HG03175 (cell line): Measurements from ENCODE around the gene C1orf159.

Experiments used
- ATAC-seq: cut with Tn5 transposase; IDR thresholded peaks from one replicate; pipeline ENCODE4 v1.9.1; 2021; ENCODE audit warnings: mild to moderate bottlenecking, moderate library complexity; ENCODE audit not compliant: unreplicated experiment

C1orf159 gene

GRCh38 chr1:1054971-1055370 lies 60.9 kb downstream of the C1orf159 start:
- ATAC-seq, result no peak

DNA sequence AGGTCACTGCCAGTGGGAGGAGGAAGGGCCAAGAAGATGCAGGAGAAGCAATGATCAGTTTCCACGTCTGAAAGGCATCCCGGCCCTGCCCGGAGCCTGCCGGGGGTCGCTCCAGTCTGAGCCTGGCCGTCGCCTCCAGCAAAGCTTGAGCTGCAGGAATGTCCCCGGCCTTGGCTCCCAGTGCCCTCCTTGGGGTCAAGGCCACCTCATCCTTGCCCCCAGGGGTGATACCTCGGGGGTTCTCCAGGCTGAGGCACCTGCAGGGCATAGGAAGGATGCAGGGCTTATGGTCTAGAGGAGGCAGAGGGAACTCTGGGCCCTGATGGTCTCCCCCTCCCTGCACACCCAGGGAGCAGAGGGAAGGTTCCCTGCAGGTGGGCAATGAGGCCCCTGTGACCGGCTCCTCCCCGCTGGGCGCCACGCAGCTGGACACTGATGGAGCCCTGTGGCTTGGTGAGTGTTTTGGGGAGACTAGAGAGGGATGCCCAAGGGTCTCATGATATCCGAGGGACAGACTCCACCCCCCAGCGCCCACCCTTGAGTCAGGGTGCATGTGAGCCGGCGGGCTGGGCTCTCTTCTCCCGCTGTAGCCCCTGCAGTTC lies 61.7 kb downstream of the C1orf159 start:
- no peak for ATAC-seq

GRCh38 chr1:1053682-1054081 lies 62.2 kb downstream of the C1orf159 start:
- no peak for ATAC-seq

GRCh38 chr1:1053022-1053421 lies 62.9 kb downstream of the C1orf159 start:
- no peak for ATAC-seq

DNA sequence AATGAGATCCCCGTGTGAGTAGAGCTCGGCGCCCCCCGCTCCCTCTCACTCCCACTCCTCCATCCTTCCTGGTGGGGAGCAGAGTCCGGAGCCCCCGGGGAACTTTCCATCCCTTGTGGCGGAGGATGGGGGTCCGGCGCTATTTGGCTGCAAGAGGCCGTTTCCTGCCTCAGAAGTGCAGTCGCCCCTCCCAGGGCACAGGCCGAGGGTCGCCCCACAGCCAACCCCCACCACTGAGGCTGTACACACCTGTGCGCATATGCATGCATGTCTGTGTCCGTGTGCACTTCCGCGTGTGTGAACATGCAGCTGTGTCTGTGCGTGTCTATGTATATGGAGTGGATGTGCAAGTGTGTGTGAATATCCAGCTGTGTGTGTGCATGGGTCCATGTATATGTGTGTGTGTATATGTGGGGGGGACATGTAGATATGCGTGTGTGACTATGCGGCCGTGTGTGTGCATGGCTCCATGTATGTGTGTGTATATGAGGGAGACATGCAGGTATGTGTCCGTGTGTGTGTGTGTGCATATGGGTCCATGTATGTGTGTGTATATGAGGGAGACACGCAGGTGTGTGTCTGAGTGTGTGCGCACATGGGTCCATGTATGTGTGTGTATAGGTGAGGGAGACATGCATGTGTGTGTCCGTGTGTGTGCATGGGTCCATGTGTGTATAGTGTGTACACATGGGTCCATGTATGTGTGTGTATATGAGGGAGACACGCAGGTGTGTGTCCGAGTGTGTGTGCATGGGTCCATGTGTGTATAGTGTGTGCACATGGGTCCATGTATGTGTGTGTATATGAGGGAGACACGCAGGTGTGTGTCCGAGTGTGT lies 63.7 kb downstream of the C1orf159 start:
- no peak for ATAC-seq

DNA sequence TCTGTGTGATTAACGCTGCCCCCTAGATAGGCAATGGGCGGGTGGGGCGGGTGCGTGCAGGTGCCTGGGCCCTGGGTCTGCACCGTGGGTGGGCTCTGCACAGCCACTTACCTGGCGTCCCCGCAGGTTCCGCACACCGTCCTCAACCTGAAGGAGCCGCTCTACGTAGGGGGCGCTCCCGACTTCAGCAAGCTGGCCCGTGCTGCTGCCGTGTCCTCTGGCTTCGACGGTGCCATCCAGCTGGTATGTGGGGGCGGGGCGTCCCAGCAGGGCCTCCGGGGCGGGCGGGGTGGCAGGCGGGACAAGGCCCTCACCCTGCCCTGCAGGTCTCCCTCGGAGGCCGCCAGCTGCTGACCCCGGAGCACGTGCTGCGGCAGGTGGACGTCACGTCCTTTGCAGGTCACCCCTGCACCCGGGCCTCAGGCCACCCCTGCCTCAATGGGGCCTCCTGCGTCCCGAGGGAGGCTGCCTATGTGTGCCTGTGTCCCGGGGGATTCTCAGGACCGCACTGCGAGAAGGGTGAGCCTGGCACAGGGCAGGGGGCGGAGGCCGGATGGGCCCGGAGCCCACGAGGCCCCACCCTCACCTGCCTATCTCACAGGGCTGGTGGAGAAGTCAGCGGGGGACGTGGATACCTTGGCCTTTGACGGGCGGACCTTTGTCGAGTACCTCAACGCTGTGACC lies 64.6 kb downstream of the C1orf159 start:
- no peak for ATAC-seq

DNA sequence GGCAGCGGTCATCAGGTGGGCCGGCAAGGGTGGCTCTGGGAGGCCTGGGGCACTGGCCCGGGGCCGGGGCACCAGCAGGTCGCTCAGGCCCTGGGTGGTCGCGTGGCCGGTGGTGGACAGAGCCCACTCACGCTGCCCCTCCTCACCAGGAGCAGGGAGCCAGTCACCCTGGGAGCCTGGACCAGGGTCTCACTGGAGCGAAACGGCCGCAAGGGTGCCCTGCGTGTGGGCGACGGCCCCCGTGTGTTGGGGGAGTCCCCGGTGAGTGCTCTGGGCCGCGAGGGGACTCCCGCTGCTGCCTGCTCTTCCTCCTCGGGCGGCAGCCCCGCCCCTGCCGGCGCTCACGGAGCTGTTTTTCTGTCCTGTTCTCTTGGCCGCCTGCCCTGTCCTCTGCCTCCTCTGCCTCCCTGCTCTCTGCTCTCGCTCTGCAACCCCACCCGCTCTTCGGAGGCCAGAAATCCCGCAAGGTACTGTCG lies 65.3 kb downstream of the C1orf159 start:
- no peak for ATAC-seq

DNA sequence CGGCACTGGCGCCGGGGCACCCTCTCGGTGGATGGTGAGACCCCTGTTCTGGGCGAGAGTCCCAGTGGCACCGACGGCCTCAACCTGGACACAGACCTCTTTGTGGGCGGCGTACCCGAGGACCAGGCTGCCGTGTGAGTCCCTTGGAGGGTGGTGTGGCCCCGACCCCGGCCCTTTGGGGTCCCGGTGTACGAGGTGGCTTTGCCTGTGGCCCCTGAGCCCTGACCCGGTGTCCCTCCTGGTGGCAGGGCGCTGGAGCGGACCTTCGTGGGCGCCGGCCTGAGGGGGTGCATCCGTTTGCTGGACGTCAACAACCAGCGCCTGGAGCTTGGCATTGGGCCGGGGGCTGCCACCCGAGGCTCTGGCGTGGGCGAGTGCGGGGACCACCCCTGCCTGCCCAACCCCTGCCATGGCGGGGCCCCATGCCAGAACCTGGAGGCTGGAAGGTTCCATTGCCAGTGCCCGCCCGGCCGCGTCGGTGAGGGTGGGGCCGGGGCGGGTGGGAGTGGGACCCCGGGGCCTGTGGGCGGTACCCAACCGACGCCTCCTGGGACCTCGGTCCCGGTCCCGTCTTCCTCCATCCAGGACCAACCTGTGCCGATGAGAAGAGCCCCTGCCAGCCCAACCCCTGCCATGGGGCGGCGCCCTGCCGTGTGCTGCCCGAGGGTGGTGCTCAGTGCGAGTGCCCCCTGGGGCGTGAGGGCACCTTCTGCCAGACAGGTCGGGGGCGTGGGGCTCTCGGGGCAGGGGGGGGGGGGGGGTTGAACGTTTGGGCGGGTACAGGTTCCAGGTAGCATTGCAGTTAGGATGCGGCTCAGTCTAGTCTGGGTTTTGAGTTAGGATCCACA lies 66.3 kb downstream of the C1orf159 start:
- ATAC-seq, result no peak

DNA sequence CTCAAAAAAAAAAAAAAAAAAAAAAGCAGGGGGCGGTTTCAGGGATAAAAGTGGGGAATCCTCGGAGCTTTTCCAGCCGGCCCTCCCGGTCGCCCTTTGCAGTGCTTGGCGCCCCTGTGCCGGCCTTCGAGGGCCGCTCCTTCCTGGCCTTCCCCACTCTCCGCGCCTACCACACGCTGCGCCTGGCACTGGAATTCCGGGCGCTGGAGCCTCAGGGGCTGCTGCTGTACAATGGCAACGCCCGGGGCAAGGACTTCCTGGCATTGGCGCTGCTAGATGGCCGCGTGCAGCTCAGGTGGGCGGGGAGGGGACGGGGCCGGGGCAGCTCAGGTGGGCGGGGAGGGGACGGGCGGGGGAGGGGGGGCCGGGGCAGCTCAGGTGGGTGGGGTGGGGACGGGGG lies 67.1 kb downstream of the C1orf159 start:
- ATAC-seq, result no peak

GRCh38 chr1:1047963-1048362 lies 67.9 kb downstream of the C1orf159 start:
- no peak for ATAC-seq

GRCh38 chr1:1047407-1047806 lies 68.5 kb downstream of the C1orf159 start:
- ATAC-seq, result no peak

GRCh38 chr1:1046767-1047166 lies 69.1 kb downstream of the C1orf159 start:
- ATAC-seq, result no peak

DNA sequence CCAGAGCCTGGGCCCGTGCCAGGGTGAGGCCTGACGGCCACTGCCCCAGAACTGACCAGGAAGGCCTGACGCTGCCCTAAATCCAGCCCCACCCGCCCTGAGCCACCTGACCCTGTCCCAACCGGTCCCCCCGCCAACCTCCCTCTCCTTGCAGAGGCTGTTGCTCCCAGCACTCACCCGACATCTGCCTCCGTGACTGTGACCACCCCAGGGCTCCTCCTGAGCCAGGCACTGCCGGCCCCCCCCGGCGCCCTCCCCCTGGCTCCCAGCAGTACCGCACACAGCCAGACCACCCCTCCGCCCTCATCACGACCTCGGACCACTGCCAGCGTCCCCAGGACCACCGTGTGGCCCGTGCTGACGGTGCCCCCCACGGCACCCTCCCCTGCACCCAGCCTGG lies 69.6 kb downstream of the C1orf159 start:
- no peak for ATAC-seq

DNA sequence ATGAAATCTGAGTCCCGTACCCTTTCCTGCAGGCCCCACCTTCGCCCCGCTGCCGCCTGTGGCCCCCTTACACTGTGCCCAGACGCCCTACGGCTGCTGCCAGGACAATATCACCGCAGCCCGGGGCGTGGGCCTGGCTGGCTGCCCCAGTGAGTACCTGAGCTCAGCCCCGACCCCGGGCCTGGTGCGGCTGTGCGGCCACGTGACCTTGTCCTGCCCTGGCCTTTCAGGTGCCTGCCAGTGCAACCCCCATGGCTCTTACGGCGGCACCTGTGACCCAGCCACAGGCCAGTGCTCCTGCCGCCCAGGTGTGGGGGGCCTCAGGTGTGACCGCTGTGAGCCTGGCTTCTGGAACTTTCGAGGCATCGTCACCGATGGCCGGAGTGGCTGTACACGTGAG lies 70.8 kb downstream of the C1orf159 start:
- no peak for ATAC-seq

- ATAC-seq, result no peak
Measured at GRCh38 chr1:1044455-1045078, 71.3 kb downstream of the C1orf159 start.

DNA sequence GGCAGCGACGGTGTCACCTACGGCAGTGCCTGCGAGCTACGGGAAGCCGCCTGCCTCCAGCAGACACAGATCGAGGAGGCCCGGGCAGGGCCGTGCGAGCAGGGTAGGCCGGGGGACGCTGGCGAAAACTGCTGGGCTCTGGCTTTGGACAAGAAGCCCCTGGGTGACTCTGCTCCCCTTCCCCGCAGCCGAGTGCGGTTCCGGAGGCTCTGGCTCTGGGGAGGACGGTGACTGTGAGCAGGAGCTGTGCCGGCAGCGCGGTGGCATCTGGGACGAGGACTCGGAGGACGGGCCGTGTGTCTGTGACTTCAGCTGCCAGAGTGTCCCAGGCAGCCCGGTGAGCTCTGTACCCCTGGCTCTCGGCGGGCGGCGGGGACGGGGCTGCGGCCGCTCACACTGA lies 72.0 kb downstream of the C1orf159 start:
- ATAC-seq, result no peak

GRCh38 chr1:1043411-1043810 lies 72.5 kb downstream of the C1orf159 start:
- no peak for ATAC-seq

GRCh38 chr1:1042835-1043234 lies 73.1 kb downstream of the C1orf159 start:
- ATAC-seq, result no peak

- no peak for ATAC-seq
Measured at GRCh38 chr1:1041873-1042272, 74.0 kb downstream of the C1orf159 start.

DNA sequence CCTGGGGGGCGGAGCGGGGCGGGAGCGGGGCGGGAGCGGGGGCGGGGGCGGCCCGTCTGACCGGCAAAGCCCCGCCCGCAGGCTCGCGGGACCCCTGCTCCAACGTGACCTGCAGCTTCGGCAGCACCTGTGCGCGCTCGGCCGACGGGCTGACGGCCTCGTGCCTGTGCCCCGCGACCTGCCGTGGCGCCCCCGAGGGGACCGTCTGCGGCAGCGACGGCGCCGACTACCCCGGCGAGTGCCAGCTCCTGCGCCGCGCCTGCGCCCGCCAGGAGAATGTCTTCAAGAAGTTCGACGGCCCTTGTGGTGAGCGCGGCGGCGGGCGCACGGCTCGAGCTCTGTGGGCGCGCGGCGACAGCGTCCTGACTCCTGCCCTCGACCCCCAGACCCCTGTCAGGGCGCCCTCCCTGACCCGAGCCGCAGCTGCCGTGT lies 74.8 kb downstream of the C1orf159 start:
- ATAC-seq, result peak; percentile 5
